T-helper 22 cell (primary cell): ENCODE data around the gene USF2.
A peak's percentile ranks its signal among the peaks of the same experiment; 100 is the strongest.
"Not testable (repeated sequence)": the region's sequence is repeated elsewhere in the genome, so short reads cannot be mapped to it uniquely, and the experiment has no call there.

Source experiments
- DNase-seq: peaks from one replicate; pipeline ENCODE4 v3.0.0-alpha.2; 2020; ENCODE audit warnings: low read depth

The USF2 gene

GRCh38 chr19:35268536-35269437, at the start of gene USF2:
USF2 (plus strand) TSS chr19:35268962; CDS start chr19:35269102, 140 bp downstream.
- DNase-seq = peak; percentile 58

GRCh38 chr19:35219008-35219407, 49.8 kb upstream of the USF2 start:
- DNase-seq = no peak

- no peak for DNase-seq
Measured at GRCh38 chr19:35220315-35220921, 48.3 kb upstream of the USF2 start.

GRCh38 chr19:35220973-35221590, 47.7 kb upstream of the USF2 start:
- DNase-seq = not testable (repeated sequence)

- DNase-seq = no peak
Measured at GRCh38 chr19:35222373-35223015, 46.3 kb upstream of the USF2 start.

- no peak for DNase-seq
Measured at GRCh38 chr19:35223084-35223790, 45.5 kb upstream of the USF2 start.

GRCh38 chr19:35223862-35224505, 44.8 kb upstream of the USF2 start:
- no peak for DNase-seq

GRCh38 chr19:35224681-35225571, 43.8 kb upstream of the USF2 start:
- DNase-seq = no peak

GRCh38 chr19:35225951-35226350, 42.8 kb upstream of the USF2 start:
- DNase-seq = no peak

- DNase-seq = no peak
Measured at GRCh38 chr19:35226748-35227147, 42.0 kb upstream of the USF2 start.

GRCh38 chr19:35228177-35228930, 40.4 kb upstream of the USF2 start, which contains the start of gene FAM187B:
FAM187B (minus strand) TSS chr19:35228739; CDS start chr19:35228680, 59 bp downstream.
- DNase-seq = no peak

- DNase-seq = no peak
Measured at GRCh38 chr19:35229601-35230000, 39.2 kb upstream of the USF2 start.

- DNase-seq = no peak
Measured at GRCh38 chr19:35231956-35232645, 36.7 kb upstream of the USF2 start.

- no peak for DNase-seq
Measured at GRCh38 chr19:35232912-35233311, 35.9 kb upstream of the USF2 start.

GRCh38 chr19:35236638-35237400, 31.9 kb upstream of the USF2 start:
- no peak for DNase-seq

- not testable (repeated sequence) for DNase-seq
Measured at GRCh38 chr19:35239597-35239996, 29.2 kb upstream of the USF2 start.

- peak; percentile 11 for DNase-seq
Measured at GRCh38 chr19:35240327-35240726, 28.4 kb upstream of the USF2 start.

- no peak for DNase-seq
Measured at GRCh38 chr19:35241417-35241816, 27.3 kb upstream of the USF2 start.
